HEK293T (cell line): Measurements from ENCODE around the gene CLMP.
"Not testable (repeated sequence)": the region's sequence is repeated elsewhere in the genome, so short reads cannot be mapped to it uniquely, and the experiment has no call there.

Experiments used
- CTCF ChIA-PET: fragments of 350-600 bp; formaldehyde crosslinking; extraction: SDS; loops from one replicate; lab custom pipeline; 2021; ENCODE audit warnings: antibody characterized with exemption, inconsistent platforms; lab: Yijun Ruan, JAX
- POLR2A ChIA-PET: fragments of 350-600 bp; formaldehyde crosslinking; extraction: SDS; loops from one replicate; lab custom pipeline; 2020; ENCODE audit warnings: antibody characterized with exemption, inconsistent platforms; lab: Yijun Ruan, JAX
- DNase-seq: peaks from one replicate; pipeline ENCODE4 v3.0.0; 2012; ENCODE audit warnings: mixed read lengths; ENCODE audit errors: extremely low spot score
- ARNT ChIP-seq: fragments of 450-650 bp; IDR thresholded peaks from 2 replicates; pipeline ENCODE4 v1.6.1; 2017; ENCODE audit warnings: mild to moderate bottlenecking
- BHLHE40 ChIP-seq: fragments of 450-650 bp; IDR thresholded peaks from 2 replicates; pipeline ENCODE4 v1.6.1; 2016; ENCODE audit warnings: mild to moderate bottlenecking, moderate library complexity, borderline replicate concordance
- CTBP1 ChIP-seq: fragments of 450-650 bp; IDR thresholded peaks from 2 replicates; pipeline ENCODE4 v1.6.1; 2016; ENCODE audit warnings: borderline replicate concordance
- ELF4 ChIP-seq: fragments of 450-650 bp; IDR thresholded peaks from 2 replicates; pipeline ENCODE4 v1.6.1; 2017; ENCODE audit warnings: antibody characterized with exemption
- FOXA1 ChIP-seq: fragments of 450-650 bp; IDR thresholded peaks from 2 replicates; pipeline ENCODE4 v1.6.1; 2016; ENCODE audit warnings: mild to moderate bottlenecking
- FOXK2 ChIP-seq: fragments of 450-650 bp; IDR thresholded peaks from 2 replicates; pipeline ENCODE4 v1.6.1; 2016; ENCODE audit warnings: mild to moderate bottlenecking
- FOXM1 ChIP-seq: fragments of 450-650 bp; IDR thresholded peaks from 2 replicates; pipeline ENCODE4 v1.6.1; 2017; ENCODE audit warnings: mild to moderate bottlenecking, borderline replicate concordance
- HDGF ChIP-seq: fragments of 450-650 bp; IDR thresholded peaks from 2 replicates; pipeline ENCODE4 v1.6.1; 2017; ENCODE audit warnings: antibody characterized with exemption, borderline replicate concordance
- L3MBTL2 ChIP-seq: fragments of 450-650 bp; conservative IDR thresholded peaks from 2 replicates; pipeline ENCODE4 v1.6.1; 2016; ENCODE audit warnings: mild to moderate bottlenecking
- LEF1 ChIP-seq: fragments of 450-650 bp; IDR thresholded peaks from 2 replicates; pipeline ENCODE4 v1.6.1; 2017; ENCODE audit warnings: mild to moderate bottlenecking, borderline replicate concordance
- NFRKB ChIP-seq: fragments of 450-650 bp; IDR thresholded peaks from 2 replicates; pipeline ENCODE4 v1.6.1; 2016; ENCODE audit warnings: mild to moderate bottlenecking, moderate library complexity
- PKNOX1 ChIP-seq: fragments of 450-650 bp; IDR thresholded peaks from 2 replicates; pipeline ENCODE4 v1.6.1; 2016
- SP1 ChIP-seq: fragments of 450-650 bp; IDR thresholded peaks from 2 replicates; pipeline ENCODE4 v1.6.1; 2017
- SUZ12 ChIP-seq: fragments of 450-650 bp; IDR thresholded peaks from 2 replicates; pipeline ENCODE4 v1.6.1; 2016; ENCODE audit warnings: mild to moderate bottlenecking
- TARDBP ChIP-seq: fragments of 450-650 bp; IDR thresholded peaks from 2 replicates; pipeline ENCODE4 v1.6.1; 2016
- ZNF384 ChIP-seq: fragments of 450-650 bp; IDR thresholded peaks from 2 replicates; pipeline ENCODE4 v1.6.1; 2016

CLMP gene

GRCh38 chr11:123158033-123159003 is 36.7 kb downstream of the CLMP start:
- TF ChIP-seq FOXK2, result no peak
- no peak for TF ChIP-seq PKNOX1
- TF ChIP-seq BHLHE40, result no peak
- no peak for TF ChIP-seq TARDBP
- no peak for TF ChIP-seq ZNF384
- TF ChIP-seq NFRKB, result no peak
- TF ChIP-seq HDGF, result no peak
- TF ChIP-seq FOXA1, result no peak
- no peak for TF ChIP-seq L3MBTL2
- no peak for TF ChIP-seq ELF4
- no peak for TF ChIP-seq SP1
- TF ChIP-seq SUZ12, result no peak
- no peak for TF ChIP-seq FOXM1
- no peak for TF ChIP-seq ARNT
- TF ChIP-seq CTBP1, result no peak
- no peak for TF ChIP-seq LEF1
- ChIA-PET CTCF (no interaction called here), POLR2A (no interaction called here)
- no peak for DNase-seq

- TF ChIP-seq FOXA1 (no peak), SP1 (no peak), L3MBTL2 (no peak), ZNF384 (no peak), ARNT (no peak), PKNOX1 (no peak)
- ChIA-PET POLR2A (no interaction called here), CTCF (interaction anchor here (0.8 to 1.6 kb wide), 3 partner anchors 9 to 98 kb away, joined by 4 to 8 read pairs (median 8); no protein-coding TSS in a partner anchor)
- no peak for DNase-seq
Measured at GRCh38 chr11:123152951-123153350, 42.1 kb downstream of the CLMP start.

GRCh38 chr11:123152346-123152745 is 42.7 kb downstream of the CLMP start:
- DNase-seq, POLR2A ChIA-PET: not testable (repeated sequence)
- CTCF ChIA-PET, result interaction anchor here (0.8 to 1.6 kb wide), 3 partner anchors 10 to 97 kb away, joined by 4 to 8 read pairs (median 8); no protein-coding TSS in a partner anchor

- ChIA-PET CTCF (interaction anchor here (1.6 kb wide), 1 partner anchor 15 kb away, joined by 8 read pairs; no protein-coding TSS in a partner anchor), POLR2A (no interaction called here)
- DNase-seq, result no peak
- TF ChIP-seq ELF4 (no peak), L3MBTL2 (no peak), SP1 (no peak), PKNOX1 (no peak), TARDBP (no peak), BHLHE40 (no peak), NFRKB (no peak), HDGF (no peak), ZNF384 (no peak), LEF1 (no peak), FOXM1 (no peak), CTBP1 (no peak)
Measured at GRCh38 chr11:123151796-123152195, 43.3 kb downstream of the CLMP start.

- TF ChIP-seq HDGF, result no peak
- TF ChIP-seq FOXK2, result no peak
- no peak for TF ChIP-seq L3MBTL2
- TF ChIP-seq CTBP1, result no peak
- TF ChIP-seq FOXA1, result no peak
- TF ChIP-seq ARNT, result no peak
- no peak for TF ChIP-seq PKNOX1
- TF ChIP-seq BHLHE40, result no peak
- TF ChIP-seq ELF4, result no peak
- TF ChIP-seq LEF1, result no peak
- no peak for TF ChIP-seq SP1
- TF ChIP-seq ZNF384, result no peak
- CTCF ChIA-PET, result interaction anchor here (1.6 kb wide), 1 partner anchor 15 kb away, joined by 8 read pairs; no protein-coding TSS in a partner anchor
- DNase-seq, result no peak
- POLR2A ChIA-PET, result no interaction called here
Measured at GRCh38 chr11:123151366-123151765, 43.7 kb downstream of the CLMP start.

- TF ChIP-seq HDGF, result no peak
- no peak for TF ChIP-seq ARNT
- no peak for TF ChIP-seq PKNOX1
- no peak for TF ChIP-seq FOXK2
- TF ChIP-seq L3MBTL2, result no peak
- TF ChIP-seq ELF4, result no peak
- TF ChIP-seq FOXA1, result no peak
- no peak for TF ChIP-seq ZNF384
- no peak for TF ChIP-seq NFRKB
- TF ChIP-seq SP1, result no peak
- CTCF ChIA-PET, result no interaction called here
- POLR2A ChIA-PET, result no interaction called here
- no peak for DNase-seq
Measured at GRCh38 chr11:123150882-123151281, 44.2 kb downstream of the CLMP start.
